Measurements from ENCODE around the gene ZDHHC19.

ZDHHC19 gene

DNA sequence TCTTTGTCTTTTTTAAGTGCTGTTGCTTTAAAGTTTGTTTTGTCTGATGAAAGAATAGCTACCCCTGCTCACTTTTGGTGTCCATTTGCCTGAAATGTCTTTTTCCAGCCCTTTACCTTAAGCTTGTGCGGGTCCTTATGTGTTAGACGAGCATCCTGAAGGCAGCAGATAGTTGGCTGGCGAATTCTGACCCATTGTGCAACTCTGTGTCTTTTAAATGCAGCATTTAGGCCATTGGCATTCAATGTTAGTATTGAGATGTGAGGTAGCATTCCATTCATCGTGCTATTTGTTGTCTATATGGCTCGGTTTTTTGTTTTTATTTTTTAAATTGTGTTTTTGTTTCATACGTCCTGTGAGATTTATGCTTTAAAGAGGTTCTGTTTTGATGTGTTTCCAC, 55.0 kb downstream of the ZDHHC19 start:
- Mint-ChIP-seq H3K9me3 (peaks cover 5% of the 10 kb centered on the region), H3K36me3 (ENCODE audit: low read depth) (no peaks in the 10 kb centered on the region), H3K4me3 (no peak overlapping the region), H3K27me3 (ENCODE audit: low read depth, poor library complexity) (no peaks in the 10 kb centered on the region), H3K27ac (no peak overlapping the region), H3K4me1 (peaks cover 13% of the 10 kb centered on the region)
- no peak for DNase-seq
- no peak for TF ChIP-seq CTCF (IDR thresholded peaks at IDR 0.05)

DNA sequence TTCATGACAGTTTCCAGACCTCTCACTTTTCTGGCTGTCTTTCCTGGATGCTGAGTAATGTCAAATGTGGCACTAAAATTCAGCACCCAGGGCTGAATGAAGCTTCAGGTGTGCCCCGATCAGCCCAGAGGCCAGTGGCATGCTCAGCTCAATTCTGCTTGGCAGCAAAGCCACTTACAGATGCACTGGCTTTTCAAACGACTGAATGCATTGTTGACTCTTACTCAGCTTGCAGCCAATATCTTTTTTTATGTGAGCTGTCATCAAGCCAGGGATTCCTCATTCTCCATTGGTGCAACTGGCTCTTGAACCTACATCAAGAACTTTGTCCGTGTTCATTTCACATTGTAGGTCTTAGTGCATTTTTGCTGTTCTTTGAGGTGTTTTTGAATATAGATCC, 60.7 kb downstream of the ZDHHC19 start:
- no peak overlapping the region for H3K27ac Mint-ChIP-seq
- DNase-seq, result no peak
- H3K9me3 Mint-ChIP-seq, result peaks cover 56% of the 10 kb centered on the region
- peaks cover 11% of the 10 kb centered on the region for H3K4me1 Mint-ChIP-seq
- no peak overlapping the region for H3K4me3 Mint-ChIP-seq
- H3K27me3 Mint-ChIP-seq (ENCODE audit: low read depth, poor library complexity), result no peaks in the 10 kb centered on the region
- no peak for TF ChIP-seq CTCF (IDR thresholded peaks at IDR 0.05)
- no peaks in the 10 kb centered on the region for H3K36me3 Mint-ChIP-seq (ENCODE audit: low read depth)

DNA sequence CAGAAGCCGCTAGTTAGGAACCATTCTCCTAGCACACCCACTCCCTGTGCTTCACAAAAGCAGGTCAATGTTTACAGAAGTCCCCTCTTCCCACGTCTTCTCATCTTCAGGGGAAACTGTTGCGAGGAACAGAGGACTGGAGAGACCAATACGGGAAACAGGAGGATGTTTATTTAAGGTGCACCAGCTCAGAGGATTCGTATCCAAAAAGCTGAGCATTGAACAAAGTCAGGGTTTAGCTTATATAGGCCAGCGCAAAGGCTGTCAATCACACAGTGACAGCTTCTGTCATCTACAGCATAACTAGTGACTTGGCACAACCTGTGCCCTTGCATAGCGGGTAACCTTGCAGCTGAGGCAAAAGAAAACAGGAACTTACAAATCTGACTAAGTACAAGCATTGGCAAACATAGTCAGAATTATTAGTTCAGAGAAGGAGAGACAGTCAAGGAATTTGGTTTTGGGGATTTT, 61.3 kb downstream of the ZDHHC19 start:
- Mint-ChIP-seq H3K9me3 (peaks cover 57% of the 10 kb centered on the region), H3K4me1 (peaks cover 11% of the 10 kb centered on the region), H3K4me3 (no peak overlapping the region), H3K27me3 (ENCODE audit: low read depth, poor library complexity) (no peaks in the 10 kb centered on the region), H3K27ac (no peak overlapping the region), H3K36me3 (ENCODE audit: low read depth) (no peaks in the 10 kb centered on the region)
- no peak for DNase-seq
- no peak for TF ChIP-seq CTCF (IDR thresholded peaks at IDR 0.05)

DNA sequence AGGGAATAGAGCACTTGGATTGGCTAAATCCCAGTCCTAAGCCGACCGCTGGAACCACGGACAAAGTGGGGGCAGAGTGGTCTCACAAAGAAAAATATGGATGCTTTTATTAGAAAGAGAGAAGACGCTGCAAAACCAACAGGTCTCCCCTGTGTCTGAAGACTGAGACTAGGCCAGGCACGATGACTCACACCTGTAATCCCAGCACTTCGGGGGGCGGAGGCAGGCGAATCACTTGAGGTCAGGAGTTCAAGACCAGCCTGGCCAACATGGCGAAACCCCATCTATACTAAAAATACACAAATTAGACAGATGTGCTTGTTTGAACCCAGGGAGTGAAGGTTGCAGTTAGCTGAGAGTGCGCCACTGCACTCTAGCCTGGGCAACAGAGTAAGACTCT, 61.8 kb downstream of the ZDHHC19 start:
- Mint-ChIP-seq H3K36me3 (ENCODE audit: low read depth) (no peaks in the 10 kb centered on the region), H3K4me1 (peaks cover 11% of the 10 kb centered on the region), H3K27ac (no peak overlapping the region), H3K9me3 (peaks cover 57% of the 10 kb centered on the region), H3K27me3 (ENCODE audit: low read depth, poor library complexity) (no peaks in the 10 kb centered on the region), H3K4me3 (no peak overlapping the region)
- no peak for TF ChIP-seq CTCF (IDR thresholded peaks at IDR 0.05)
- DNase-seq, result no peak

Data from nephron progenitor cell (in vitro differentiated cells).